Activated CD8-positive, alpha-beta memory T cell treated with anti-CD3 and anti-CD28 coated beads, Interleukin-2, amount 10 ng/mL, durations not matched to agents 7 days and 5 days (primary cell): ENCODE results near the gene IFT57. TPM values are rescaled to one million over a fixed set of nuclear protein-coding genes. Genes with fewer than 3 reads are reported as not detected.
A peak's percentile ranks its signal among the peaks of the same experiment; 100 is the strongest.

Experiments
- ATAC-seq: fragments of 150-1000 bp; cut with Tn5 transposase; one replicate; pipeline ENCODE4 v1.10.0; 2021; ENCODE audit warnings: moderate library complexity
- CTCF ChIA-PET: fragments of 350-600 bp; sonication (Branson Sonifier 250); formaldehyde crosslinking; loops from one replicate; lab custom pipeline; 2021; ENCODE audit warnings: antibody characterized with exemption; lab: Charles Lee
- DNase-seq: peaks from one replicate; pipeline ENCODE4 v3.0.0-alpha.2; 2020
- H3K27ac Mint-ChIP-seq: one replicate; pipeline ENCODE4 v1.8.0; 2021; ENCODE audit warnings: mild to moderate bottlenecking, mixed read lengths
- H3K27me3 Mint-ChIP-seq: one replicate; pipeline ENCODE4 v1.8.0; 2021; ENCODE audit warnings: mixed read lengths
- H3K36me3 Mint-ChIP-seq: one replicate; pipeline ENCODE4 v1.8.0; 2021; ENCODE audit warnings: mild to moderate bottlenecking, mixed read lengths
- H3K4me1 Mint-ChIP-seq: one replicate; pipeline ENCODE4 v1.8.0; 2021; ENCODE audit warnings: mixed read lengths
- H3K4me3 Mint-ChIP-seq: one replicate; pipeline ENCODE4 v1.8.0; 2021; ENCODE audit warnings: mild to moderate bottlenecking, moderate library complexity, mixed read lengths
- H3K9me3 Mint-ChIP-seq: one replicate; pipeline ENCODE4 v1.8.0; 2022; ENCODE audit warnings: low read depth, mixed read lengths
- total RNA-seq, 2 experiments: library from RNA; stranded (reverse); gene quantifications; one replicate each; pipeline ENCODE4 v1.2.3, GENCODE V29; 2021

Gene IFT57
- total RNA-seq, 2 experiments from 2014 or later: 18.5 to 25.1 TPM

DNA sequence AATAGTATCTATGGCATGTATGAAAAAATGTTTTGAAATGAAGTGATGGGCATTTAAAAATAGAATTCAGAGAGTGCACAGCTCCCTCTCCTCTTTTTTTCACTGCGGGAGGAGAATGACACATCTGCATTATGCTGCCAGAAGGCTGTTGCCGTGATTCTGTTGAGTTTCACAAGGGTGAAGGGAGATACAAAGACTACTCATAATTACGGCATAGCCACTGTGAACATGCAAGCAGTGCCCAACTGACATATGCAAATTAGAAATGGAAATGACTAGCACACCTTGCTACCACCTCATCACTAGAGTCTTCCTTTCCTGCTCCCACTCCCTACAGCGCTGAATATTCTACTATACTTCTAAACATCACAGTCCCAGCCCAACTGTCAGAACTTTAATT is 20.1 kb downstream of the IFT57 start:
- Mint-ChIP-seq H3K27ac (no peak overlapping the region), H3K4me1 (peaks cover 4% of the 10 kb centered on the region), H3K4me3 (no peak overlapping the region), H3K36me3 (peaks cover 17% of the 10 kb centered on the region), H3K27me3 (no peaks in the 10 kb centered on the region), H3K9me3 (no peaks in the 10 kb centered on the region)
- DNase-seq: no peak
- ATAC-seq: no peak
- CTCF ChIA-PET: no interaction called here

DNA sequence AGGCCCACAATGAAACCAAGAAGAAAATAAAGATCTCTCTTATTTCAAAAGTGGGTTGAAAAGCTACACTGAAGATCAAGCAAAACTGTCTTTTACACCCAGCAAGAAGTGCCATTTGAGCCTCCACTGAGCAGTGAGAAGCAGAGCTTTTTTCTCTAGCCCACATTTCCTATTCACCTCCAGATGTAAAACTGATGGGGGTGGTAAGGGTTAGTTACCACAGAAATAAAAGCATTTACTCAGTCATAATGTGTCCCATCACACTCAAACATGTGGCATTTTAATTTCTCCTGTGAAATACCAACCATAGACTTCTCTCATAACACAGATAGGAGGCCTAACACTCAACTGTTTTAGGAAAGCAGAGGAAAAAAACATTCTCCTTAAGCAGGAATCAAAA is 21.0 kb downstream of the IFT57 start:
- Mint-ChIP-seq H3K27ac (no peak overlapping the region), H3K36me3 (peaks cover 13% of the 10 kb centered on the region), H3K9me3 (no peaks in the 10 kb centered on the region), H3K4me3 (no peak overlapping the region), H3K27me3 (no peaks in the 10 kb centered on the region), H3K4me1 (peaks cover 4% of the 10 kb centered on the region)
- peak; percentile 23 for ATAC-seq
- no peak for DNase-seq
- CTCF ChIA-PET: no interaction called here

- no peak for ATAC-seq
- DNase-seq: no peak
- H3K36me3 Mint-ChIP-seq: peaks cover 16% of the 10 kb centered on the region
- no peaks in the 10 kb centered on the region for H3K27me3 Mint-ChIP-seq
- H3K9me3 Mint-ChIP-seq: no peaks in the 10 kb centered on the region
- no peak overlapping the region for H3K27ac Mint-ChIP-seq
- H3K4me1 Mint-ChIP-seq: peaks cover 4% of the 10 kb centered on the region
- CTCF ChIA-PET: no interaction called here
- H3K4me3 Mint-ChIP-seq: no peak overlapping the region
Observed at GRCh38 chr3:108200578-108200977, 21.6 kb downstream of the IFT57 start.

DNA sequence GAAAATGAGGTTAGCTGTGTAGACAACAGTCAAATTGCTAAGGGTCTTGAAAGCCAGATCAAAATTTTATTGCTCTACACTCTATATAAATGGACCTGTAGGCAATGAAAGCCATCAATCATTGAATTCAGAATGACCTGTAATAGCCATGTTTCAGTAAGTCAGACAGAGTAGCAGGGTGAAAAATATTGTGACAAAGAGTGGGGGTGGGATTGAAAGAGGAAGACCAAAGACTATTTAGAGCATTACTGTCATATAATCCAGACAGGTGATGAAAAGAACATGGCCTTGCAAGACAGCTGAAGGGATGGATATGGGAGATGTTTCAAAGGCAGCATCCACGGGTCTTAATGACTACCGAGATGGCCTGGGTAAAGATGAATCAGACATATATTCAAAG is 22.2 kb downstream of the IFT57 start:
- DNase-seq: no peak
- Mint-ChIP-seq H3K4me3 (no peak overlapping the region), H3K9me3 (no peaks in the 10 kb centered on the region), H3K27ac (no peak overlapping the region), H3K27me3 (no peaks in the 10 kb centered on the region), H3K4me1 (peaks cover 4% of the 10 kb centered on the region), H3K36me3 (peaks cover 15% of the 10 kb centered on the region)
- CTCF ChIA-PET: no interaction called here
- no peak for ATAC-seq

GRCh38 chr3:108191394-108191793 is 30.8 kb downstream of the IFT57 start:
- DNase-seq: no peak
- Mint-ChIP-seq H3K4me1 (no peaks in the 10 kb centered on the region), H3K27me3 (no peaks in the 10 kb centered on the region), H3K27ac (no peak overlapping the region), H3K4me3 (no peak overlapping the region), H3K36me3 (peaks cover 28% of the 10 kb centered on the region), H3K9me3 (peaks cover 4% of the 10 kb centered on the region)
- CTCF ChIA-PET: no interaction called here
- ATAC-seq: no peak

- ATAC-seq: no peak
- H3K27me3 Mint-ChIP-seq: no peaks in the 10 kb centered on the region
Observed at GRCh38 chr3:108190346-108190745, 31.9 kb downstream of the IFT57 start.

GRCh38 chr3:108189440-108189839 is 32.8 kb downstream of the IFT57 start:
- peaks cover 33% of the 10 kb centered on the region for H3K36me3 Mint-ChIP-seq
- no peaks in the 10 kb centered on the region for H3K9me3 Mint-ChIP-seq
- no peaks in the 10 kb centered on the region for H3K4me1 Mint-ChIP-seq
- CTCF ChIA-PET: no interaction called here
- ATAC-seq (no peak), DNase-seq (no peak)
- H3K27me3 Mint-ChIP-seq: no peaks in the 10 kb centered on the region
- no peak overlapping the region for H3K27ac Mint-ChIP-seq
- H3K4me3 Mint-ChIP-seq: no peak overlapping the region

More at GRCh38 chr3:108190346-108190745, 31.9 kb downstream of the IFT57 start:
- CTCF ChIA-PET: no interaction called here
- no peak for DNase-seq
- no peaks in the 10 kb centered on the region for H3K4me1 Mint-ChIP-seq
- H3K4me3 Mint-ChIP-seq: no peak overlapping the region
- H3K27ac Mint-ChIP-seq: no peak overlapping the region
- peaks cover 4% of the 10 kb centered on the region for H3K9me3 Mint-ChIP-seq
- H3K36me3 Mint-ChIP-seq: peaks cover 32% of the 10 kb centered on the region

DNA sequence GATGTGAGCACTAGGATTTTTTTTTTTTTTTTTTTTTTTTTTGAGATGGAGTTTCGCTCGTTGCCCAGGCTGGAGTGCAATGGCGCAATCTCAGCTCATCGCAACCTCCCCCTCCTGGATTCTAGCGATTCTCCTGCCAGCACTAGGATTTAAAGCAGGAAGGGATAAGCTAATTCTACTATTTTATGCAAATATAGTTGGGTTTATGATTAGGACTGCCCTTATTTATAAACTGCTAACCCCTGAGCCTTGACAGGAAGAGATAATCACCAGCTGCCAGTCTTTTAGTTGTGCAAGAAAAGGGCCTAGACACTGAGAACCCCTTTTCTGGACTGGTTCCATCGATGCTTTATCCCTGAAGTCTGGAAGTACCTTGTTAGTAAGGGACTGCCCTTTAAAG is 36.7 kb downstream of the IFT57 start:
- no peaks in the 10 kb centered on the region for H3K4me1 Mint-ChIP-seq

DNA sequence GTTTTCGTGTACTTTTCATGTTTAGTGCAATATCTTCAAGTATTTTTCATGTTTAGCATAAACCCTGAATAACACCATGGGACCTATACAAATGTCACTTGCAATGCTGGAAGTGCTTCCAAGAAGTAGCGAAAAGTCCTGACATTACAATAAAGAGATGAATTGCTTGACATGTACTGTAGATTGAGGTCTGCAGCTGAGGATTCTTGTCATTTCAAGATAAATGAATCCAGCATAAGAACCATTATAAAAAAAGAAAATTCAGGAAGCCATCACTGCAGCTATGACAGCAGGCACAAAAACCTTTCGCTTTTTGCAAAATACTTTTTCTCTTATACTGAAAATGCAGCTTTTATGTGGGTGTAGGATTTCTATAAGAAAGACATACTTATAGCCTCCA is 37.4 kb downstream of the IFT57 start:
- no peak for DNase-seq
- Mint-ChIP-seq H3K4me3 (no peak overlapping the region), H3K36me3 (peaks cover 22% of the 10 kb centered on the region), H3K4me1 (no peaks in the 10 kb centered on the region), H3K27me3 (no peaks in the 10 kb centered on the region), H3K27ac (no peak overlapping the region), H3K9me3 (no peaks in the 10 kb centered on the region)
- no peak for ATAC-seq
- CTCF ChIA-PET: interaction anchor here (0.6 to 1.0 kb wide), 2 partner anchors 39 to 45 kb away, joined by 3 read pairs; no protein-coding TSS in a partner anchor

More for the DNA sequence above, 36.7 kb downstream of the IFT57 start:
- no peak overlapping the region for H3K27ac Mint-ChIP-seq
- H3K36me3 Mint-ChIP-seq: peaks cover 29% of the 10 kb centered on the region
- H3K9me3 Mint-ChIP-seq: no peaks in the 10 kb centered on the region
- DNase-seq (no peak), ATAC-seq (no peak)
- no peak overlapping the region for H3K4me3 Mint-ChIP-seq
- CTCF ChIA-PET: interaction anchor here (1.0 kb wide), 1 partner anchor 38 kb away, joined by 3 read pairs; no protein-coding TSS in a partner anchor
- no peaks in the 10 kb centered on the region for H3K27me3 Mint-ChIP-seq

GRCh38 chr3:108183971-108184370 is 38.3 kb downstream of the IFT57 start:
- Mint-ChIP-seq H3K36me3 (peaks cover 19% of the 10 kb centered on the region), H3K4me1 (no peaks in the 10 kb centered on the region), H3K27ac (no peak overlapping the region), H3K9me3 (no peaks in the 10 kb centered on the region), H3K27me3 (no peaks in the 10 kb centered on the region), H3K4me3 (no peak overlapping the region)
- no peak for ATAC-seq
- no peak for DNase-seq
- CTCF ChIA-PET: no interaction called here

DNA sequence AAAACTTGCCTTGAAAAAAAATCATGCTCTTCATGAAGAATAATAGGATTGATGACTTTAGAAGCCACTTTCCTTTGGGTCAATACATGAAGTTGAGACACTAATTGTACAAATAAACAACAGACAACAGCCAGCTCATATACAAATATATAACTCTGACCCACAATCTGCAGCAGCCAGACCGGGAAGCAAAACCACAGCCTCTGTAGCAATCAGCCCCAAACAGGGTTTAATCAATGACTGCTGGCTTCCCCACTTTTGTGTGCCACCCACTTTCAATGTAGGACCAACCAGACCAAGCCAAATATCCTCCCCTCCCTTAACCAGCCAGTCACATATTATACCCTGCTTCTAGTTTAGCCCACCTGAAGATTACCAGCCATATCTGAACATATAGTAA is 39.0 kb downstream of the IFT57 start:
- Mint-ChIP-seq H3K36me3 (peaks cover 19% of the 10 kb centered on the region), H3K27me3 (no peaks in the 10 kb centered on the region), H3K4me1 (no peaks in the 10 kb centered on the region), H3K4me3 (no peak overlapping the region), H3K27ac (no peak overlapping the region), H3K9me3 (no peaks in the 10 kb centered on the region)
- DNase-seq (no peak), ATAC-seq (no peak)
- CTCF ChIA-PET: no interaction called here

- no peak overlapping the region for H3K4me3 Mint-ChIP-seq
- peaks cover 21% of the 10 kb centered on the region for H3K36me3 Mint-ChIP-seq
- H3K4me1 Mint-ChIP-seq: no peaks in the 10 kb centered on the region
- H3K27me3 Mint-ChIP-seq: no peaks in the 10 kb centered on the region
- H3K27ac Mint-ChIP-seq: no peak overlapping the region
- no peaks in the 10 kb centered on the region for H3K9me3 Mint-ChIP-seq
- ATAC-seq (no peak), DNase-seq (no peak)
- CTCF ChIA-PET: no interaction called here
Observed at GRCh38 chr3:108182339-108182738, 39.9 kb downstream of the IFT57 start.

- no peaks in the 10 kb centered on the region for H3K4me1 Mint-ChIP-seq
- H3K36me3 Mint-ChIP-seq: peaks cover 17% of the 10 kb centered on the region
- DNase-seq (no peak), ATAC-seq (no peak)
- no peaks in the 10 kb centered on the region for H3K9me3 Mint-ChIP-seq
- no peaks in the 10 kb centered on the region for H3K27me3 Mint-ChIP-seq
- CTCF ChIA-PET: no interaction called here
- no peak overlapping the region for H3K4me3 Mint-ChIP-seq
- no peak overlapping the region for H3K27ac Mint-ChIP-seq
Observed at GRCh38 chr3:108181172-108181571, 41.1 kb downstream of the IFT57 start.

DNA sequence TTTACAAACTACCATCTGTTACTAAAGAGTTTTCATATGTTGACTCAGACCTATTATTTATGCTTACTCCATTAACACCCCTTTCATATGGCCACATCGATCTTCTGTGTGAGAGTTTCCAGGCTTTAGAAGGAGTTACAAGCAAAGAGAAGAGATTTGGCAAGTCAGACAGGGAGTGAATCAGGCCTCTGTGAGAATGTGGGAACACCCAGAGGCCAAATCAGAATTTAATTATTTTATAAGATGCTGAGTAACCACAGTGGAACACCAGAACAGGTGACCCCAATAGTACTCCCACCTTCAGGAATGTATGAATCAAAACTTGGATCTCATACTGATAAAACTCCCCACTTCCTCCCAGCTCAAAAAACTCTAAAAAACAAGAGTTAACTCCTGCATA is 42.0 kb downstream of the IFT57 start:
- Mint-ChIP-seq H3K4me1 (no peaks in the 10 kb centered on the region), H3K9me3 (no peaks in the 10 kb centered on the region), H3K27ac (no peak overlapping the region), H3K36me3 (peaks cover 10% of the 10 kb centered on the region), H3K27me3 (no peaks in the 10 kb centered on the region), H3K4me3 (no peak overlapping the region)
- no peak for ATAC-seq
- no peak for DNase-seq
- CTCF ChIA-PET: no interaction called here

GRCh38 chr3:108178676-108179075 is 43.5 kb downstream of the IFT57 start:
- no peaks in the 10 kb centered on the region for H3K9me3 Mint-ChIP-seq

More at GRCh38 chr3:108178676-108179075, 43.5 kb downstream of the IFT57 start:
- Mint-ChIP-seq H3K4me3 (no peak overlapping the region), H3K4me1 (no peaks in the 10 kb centered on the region), H3K36me3 (peaks cover 3% of the 10 kb centered on the region), H3K27me3 (no peaks in the 10 kb centered on the region), H3K27ac (no peak overlapping the region)
- DNase-seq (no peak), ATAC-seq (no peak)
- CTCF ChIA-PET: interaction anchor here (1.0 kb wide), 1 partner anchor 9 kb away, joined by 3 read pairs; no protein-coding TSS in a partner anchor
